H9 (cell line): ENCODE data around the gene CUL2. TPM values are rescaled to one million over a fixed set of nuclear protein-coding genes. Genes with fewer than 3 reads are reported as not detected.

Source experiments
- DNase-seq: peaks from one replicate; pipeline ENCODE4 v3.0.0-alpha.2; 2017
- H2AFZ ChIP-seq: one replicate; pipeline ENCODE4 v1.6.1; 2013; ENCODE audit warnings: mild to moderate bottlenecking, low read length, control low read depth, moderate library complexity
- H2AK5ac ChIP-seq: 2 replicates; pipeline ENCODE4 v1.6.1; 2013; ENCODE audit warnings: low read length, control low read depth, mixed read lengths; ENCODE audit not compliant: insufficient read length
- H2BK120ac ChIP-seq: one replicate; pipeline ENCODE4 v1.6.1; 2013; ENCODE audit warnings: low read depth, mild to moderate bottlenecking, low read length, control low read depth, inconsistent platforms; ENCODE audit not compliant: poor library complexity, severe bottlenecking
- H2BK12ac ChIP-seq: 2 replicates; pipeline ENCODE4 v1.6.1; 2013; ENCODE audit warnings: low read length, control low read depth, mixed read lengths, low read depth; ENCODE audit not compliant: insufficient read length
- H2BK15ac ChIP-seq: 2 replicates; pipeline ENCODE4 v1.6.1; 2013; ENCODE audit warnings: low read depth, low read length, control low read depth
- H2BK20ac ChIP-seq: one replicate; pipeline ENCODE4 v1.6.1; 2013; ENCODE audit warnings: low read depth, mild to moderate bottlenecking, low read length, control low read depth, inconsistent platforms; ENCODE audit not compliant: poor library complexity, severe bottlenecking
- H2BK5ac ChIP-seq: 2 replicates; pipeline ENCODE4 v1.6.1; 2013; ENCODE audit warnings: low read length, control low read depth, mixed read lengths; ENCODE audit not compliant: insufficient read length
- H3K14ac ChIP-seq: 2 replicates; pipeline ENCODE4 v1.6.1; 2013; ENCODE audit warnings: low read length, control low read depth; ENCODE audit not compliant: insufficient read depth
- H3K18ac ChIP-seq: 2 replicates; pipeline ENCODE4 v1.6.1; 2013; ENCODE audit warnings: low read depth, mild to moderate bottlenecking, mixed read lengths, low read length, control low read depth; ENCODE audit not compliant: insufficient read length
- H3K23ac ChIP-seq: 2 replicates; pipeline ENCODE4 v1.6.1; 2013; ENCODE audit warnings: low read length, control low read depth, mixed read lengths, low read depth; ENCODE audit not compliant: insufficient read length
- H3K23me2 ChIP-seq: 2 replicates; pipeline ENCODE4 v1.6.1; 2013; ENCODE audit warnings: low read depth, mild to moderate bottlenecking, mixed read lengths, low read length, control low read depth; ENCODE audit not compliant: insufficient read length, poor library complexity, severe bottlenecking
- H3K27ac ChIP-seq: 2 replicates; pipeline ENCODE4 v1.5.1; 2013; ENCODE audit warnings: low read length, control low read depth, mixed read lengths, low read depth; ENCODE audit not compliant: insufficient read length
- H3K27me3 ChIP-seq: 2 replicates; pipeline ENCODE4 v1.6.1; 2013; ENCODE audit warnings: low read length, control low read depth, inconsistent platforms; ENCODE audit not compliant: insufficient read depth
- H3K4ac ChIP-seq: 2 replicates; pipeline ENCODE4 v1.6.1; 2013; ENCODE audit warnings: low read depth, mild to moderate bottlenecking, control low read depth, inconsistent platforms, low read length, moderate library complexity
- H3K4me1 ChIP-seq: 2 replicates; pipeline ENCODE4 v1.6.1; 2013; ENCODE audit warnings: low read length, control low read depth, inconsistent platforms; ENCODE audit not compliant: insufficient read depth
- H3K4me2 ChIP-seq: 2 replicates; pipeline ENCODE4 v1.6.1; 2013; ENCODE audit warnings: low read length, control low read depth, mixed read lengths; ENCODE audit not compliant: insufficient read length, insufficient read depth
- H3K56ac ChIP-seq: 2 replicates; pipeline ENCODE4 v1.6.1; 2013; ENCODE audit warnings: low read depth, mild to moderate bottlenecking, mixed read lengths, low read length, control low read depth; ENCODE audit not compliant: insufficient read length
- H3K79me1 ChIP-seq: 2 replicates; pipeline ENCODE4 v1.6.1; 2013; ENCODE audit warnings: low read depth, mild to moderate bottlenecking, moderate library complexity, low read length, control low read depth, inconsistent platforms; ENCODE audit not compliant: insufficient read depth, poor library complexity, severe bottlenecking
- H3K79me2 ChIP-seq: 2 replicates; pipeline ENCODE4 v1.6.1; 2013; ENCODE audit warnings: low read length, control low read depth, inconsistent platforms; ENCODE audit not compliant: insufficient read depth
- H3K9ac ChIP-seq: 2 replicates; pipeline ENCODE4 v1.6.1; 2013; ENCODE audit warnings: low read length, control low read depth, mixed read lengths; ENCODE audit not compliant: insufficient read length; ENCODE audit errors: extremely low read depth
- H3K9me3 ChIP-seq: one replicate; pipeline ENCODE4 v1.6.1; 2013; ENCODE audit warnings: low read depth, low read length, inconsistent platforms; ENCODE audit not compliant: control insufficient read depth
- H3T11ph ChIP-seq: one replicate; pipeline ENCODE4 v1.6.1; 2013; ENCODE audit warnings: mild to moderate bottlenecking, low read length, control low read depth, inconsistent platforms
- H4K20me1 ChIP-seq: one replicate; pipeline ENCODE4 v1.6.1; 2013; ENCODE audit not compliant: control insufficient read depth, insufficient read length, insufficient read depth
- H4K5ac ChIP-seq: 2 replicates; pipeline ENCODE4 v1.6.1; 2013; ENCODE audit warnings: low read depth, mild to moderate bottlenecking, mixed read lengths, low read length, control low read depth; ENCODE audit not compliant: insufficient read length
- H4K8ac ChIP-seq: replicated peaks from 2 replicates; pipeline ENCODE4 v1.6.1; 2013; ENCODE audit warnings: low read length, control low read depth, mixed read lengths, low read depth; ENCODE audit not compliant: insufficient read length
- H4K91ac ChIP-seq: 2 replicates; pipeline ENCODE4 v1.6.1; 2013; ENCODE audit warnings: low read depth, mild to moderate bottlenecking, moderate library complexity, mixed read lengths, low read length, control low read depth; ENCODE audit not compliant: insufficient read length
- H3K27ac Mint-ChIP-seq, 3 experiments: 2 replicates in 2 of 3; 3 replicates in 1 of 3; pipeline ENCODE4 v1.8.0; 2020 to 2021; ENCODE audit warnings: mixed read lengths in 3 of 3, mild to moderate bottlenecking in 1 of 3, moderate library complexity in 1 of 3
- H3K27me3 Mint-ChIP-seq: 2 replicates; pipeline ENCODE4 v1.8.0; 2021; ENCODE audit warnings: low read depth, mild to moderate bottlenecking, moderate library complexity, mixed read lengths
- H3K36me3 Mint-ChIP-seq, 3 experiments: 2 replicates in 2 of 3; 3 replicates in 1 of 3; pipeline ENCODE4 v1.8.0; 2020 to 2021; ENCODE audit warnings: low read depth in 3 of 3, mixed read lengths in 3 of 3; ENCODE audit not compliant: insufficient read depth in 1 of 3
- H3K4me1 Mint-ChIP-seq, 2 experiments: 2 replicates each; pipeline ENCODE4 v1.8.0; 2020; ENCODE audit warnings: mixed read lengths in 2 of 2
- H3K4me3 Mint-ChIP-seq, 2 experiments: 2 replicates in 1 of 2; 3 replicates in 1 of 2; pipeline ENCODE4 v1.8.0; 2020 to 2021; ENCODE audit warnings: mild to moderate bottlenecking in 2 of 2, mixed read lengths in 2 of 2, moderate library complexity in 1 of 2
- H3K9me3 Mint-ChIP-seq, 2 experiments: 2 replicates in 1 of 2; 3 replicates in 1 of 2; pipeline ENCODE4 v1.8.0; 2020; ENCODE audit warnings: mild to moderate bottlenecking in 2 of 2, mixed read lengths in 2 of 2, moderate library complexity in 1 of 2
- WGBS: extraction: QIAGEN DNeasy Blood & Tissue Kit; methylation state at CpG from one replicate; pipeline ENCODE4 v1.1.7; 2013; ENCODE audit warnings: missing lambda C conversion rate, low lambda C conversion rate, mixed read lengths; ENCODE audit not compliant: insufficient read length; ENCODE audit errors: extremely low coverage; 5-methylcytosine and 5-hydroxymethylcytosine counted together
- total RNA-seq: library from RNA; stranded (reverse); gene quantifications from 2 replicates; pipeline ENCODE4 v1.2.1, GENCODE V29; 2021
- TF ChIP-seq, protein P1 (sequence below): fragments of 200-600 bp; sonication (generic); conservative IDR thresholded peaks from 3 replicates; pipeline ENCODE4 v1.8.0; 2021; ENCODE audit warnings: antibody characterized with exemption, mild to moderate bottlenecking

Gene CUL2
- total RNA-seq, 1 experiment from 2014 or later: 43.3 TPM

- Histone ChIP-seq H3K23ac (no peak overlapping the region), H3K4me1 (no peaks in the 10 kb centered on the region), H3K14ac (no peak overlapping the region), H4K20me1 (no peaks in the 10 kb centered on the region), H4K8ac (no peak overlapping the region), H3K23me2 (no peaks in the 10 kb centered on the region), H2BK5ac (no peak overlapping the region), H2BK12ac (no peak overlapping the region), H4K91ac (no peak overlapping the region), H2BK15ac (no peak overlapping the region), H3K4ac (no peak overlapping the region), H3K4me2 (no peak overlapping the region), H3K18ac (no peak overlapping the region), H3K9ac (no peak overlapping the region), H3K27me3 (no peaks in the 10 kb centered on the region), H4K5ac (no peak overlapping the region), H2AFZ (no peak overlapping the region), H3K79me1 (peaks cover 4% of the 10 kb centered on the region), H2BK20ac (no peak overlapping the region), H3K79me2 (peaks cover 4% of the 10 kb centered on the region; the same call in 1 of the 2 replicates), H3K56ac (no peak overlapping the region), H2AK5ac (no peak overlapping the region), H2BK120ac (no peak overlapping the region), H3K9me3 (no peaks in the 10 kb centered on the region), H3K27ac (no peak overlapping the region), H3T11ph (no peak overlapping the region)
- H3K27ac Mint-ChIP-seq: peak overlapping the region in 2 of 3 experiments; percentile 48 to 59; a peak in 3 of 7 replicates
- no peak for DNase-seq
- TF ChIP-seq, protein P1, sequence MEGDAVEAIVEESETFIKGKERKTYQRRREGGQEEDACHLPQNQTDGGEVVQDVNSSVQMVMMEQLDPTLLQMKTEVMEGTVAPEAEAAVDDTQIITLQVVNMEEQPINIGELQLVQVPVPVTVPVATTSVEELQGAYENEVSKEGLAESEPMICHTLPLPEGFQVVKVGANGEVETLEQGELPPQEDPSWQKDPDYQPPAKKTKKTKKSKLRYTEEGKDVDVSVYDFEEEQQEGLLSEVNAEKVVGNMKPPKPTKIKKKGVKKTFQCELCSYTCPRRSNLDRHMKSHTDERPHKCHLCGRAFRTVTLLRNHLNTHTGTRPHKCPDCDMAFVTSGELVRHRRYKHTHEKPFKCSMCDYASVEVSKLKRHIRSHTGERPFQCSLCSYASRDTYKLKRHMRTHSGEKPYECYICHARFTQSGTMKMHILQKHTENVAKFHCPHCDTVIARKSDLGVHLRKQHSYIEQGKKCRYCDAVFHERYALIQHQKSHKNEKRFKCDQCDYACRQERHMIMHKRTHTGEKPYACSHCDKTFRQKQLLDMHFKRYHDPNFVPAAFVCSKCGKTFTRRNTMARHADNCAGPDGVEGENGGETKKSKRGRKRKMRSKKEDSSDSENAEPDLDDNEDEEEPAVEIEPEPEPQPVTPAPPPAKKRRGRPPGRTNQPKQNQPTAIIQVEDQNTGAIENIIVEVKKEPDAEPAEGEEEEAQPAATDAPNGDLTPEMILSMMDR: no peak
- H3K27me3 Mint-ChIP-seq: no peaks in the 10 kb centered on the region
- WGBS: no CpG with 5 or more reads among the region's 3 CpGs
- no peaks in the 10 kb centered on the region for H3K9me3 Mint-ChIP-seq
- peaks cover 0 to 5% of the 10 kb centered on the region in 2 experiments; a peak in 1 of 4 replicates for H3K4me1 Mint-ChIP-seq
- no peak overlapping the region for H3K4me3 Mint-ChIP-seq
- H3K36me3 Mint-ChIP-seq: peaks cover 8 to 26% (median 20%) of the 10 kb centered on the region in 3 experiments; a peak in 6 of 7 replicates
Observed at GRCh38 chr10:35070521-35070920, 19.6 kb downstream of the CUL2 start.
